CD4-positive, alpha-beta T cell (primary cell): ENCODE measurements around the gene CEP131. TPM values are rescaled to one million over a fixed set of nuclear protein-coding genes. Genes with fewer than 3 reads are reported as not detected.

Experiments
- ATAC-seq: fragments of 200-7000 bp; cut with Tn5 transposase; one replicate; pipeline ENCODE4 v1.10.0; 2022; ENCODE audit warnings: mild to moderate bottlenecking; ENCODE audit not compliant: poor library complexity
- CTCF ChIA-PET: fragments of 350-600 bp; sonication (Branson Sonifier 250); formaldehyde crosslinking; loops from one replicate; lab custom pipeline; 2021; ENCODE audit warnings: antibody characterized with exemption, inconsistent platforms; lab: Charles Lee
- POLR2A ChIA-PET: fragments of 350-600 bp; sonication (Branson Sonifier 250); formaldehyde crosslinking; loops from one replicate; lab custom pipeline; 2021; ENCODE audit warnings: antibody characterized with exemption, inconsistent platforms; lab: Charles Lee
- DNase-seq, 14 experiments: peaks; one replicate each; pipeline ENCODE4 v3.0.0-alpha.2; 2013 to 2020; ENCODE audit warnings: mixed read lengths in 2 of 14
- H3K27ac ChIP-seq, 2 donors: one replicate each; pipeline versions ENCODE4 v1.5.1 to v1.7.0; 2013; ENCODE audit warnings: low read length in 2 of 2, low read depth in 1 of 2, mild to moderate bottlenecking in 1 of 2
- H3K27me3 ChIP-seq, 2 experiments: 1 replicate in 1 of 2; 2 replicates in 1 of 2; pipeline versions ENCODE4 v1.6.1 to v1.7.0; 2013; ENCODE audit warnings: low read length in 2 of 2, control low read depth in 1 of 2, mild to moderate bottlenecking in 1 of 2, moderate library complexity in 1 of 2; ENCODE audit not compliant: insufficient read depth in 2 of 2, control insufficient read depth in 1 of 2
- H3K36me3 ChIP-seq: one replicate; pipeline ENCODE4 v1.6.1; 2013; ENCODE audit warnings: low read length, control low read depth; ENCODE audit not compliant: insufficient read depth
- H3K4me1 ChIP-seq: one replicate; pipeline ENCODE4 v1.6.1; 2013; ENCODE audit warnings: low read length, control low read depth; ENCODE audit not compliant: insufficient read depth
- H3K4me3 ChIP-seq: one replicate; pipeline ENCODE4 v1.5.1; 2013; ENCODE audit warnings: mild to moderate bottlenecking, low read length, moderate library complexity
- H3K9me3 ChIP-seq, 2 experiments: 1 replicate in 1 of 2; 2 replicates in 1 of 2; pipeline versions ENCODE4 v1.6.1 to v1.7.0; 2013; ENCODE audit warnings: low read length in 2 of 2, mild to moderate bottlenecking in 2 of 2, control low read depth in 1 of 2, moderate library complexity in 1 of 2; ENCODE audit not compliant: control insufficient read depth in 1 of 2, insufficient read depth in 1 of 2
- H3K27ac Mint-ChIP-seq: one replicate; pipeline ENCODE4 v1.8.0; 2020; ENCODE audit warnings: mixed read lengths
- H3K27me3 Mint-ChIP-seq: one replicate; pipeline ENCODE4 v1.8.0; 2021; ENCODE audit warnings: mixed read lengths
- H3K36me3 Mint-ChIP-seq: one replicate; pipeline ENCODE4 v1.8.0; 2021; ENCODE audit warnings: low read depth, mixed read lengths
- H3K4me1 Mint-ChIP-seq: one replicate; pipeline ENCODE4 v1.8.0; 2021; ENCODE audit warnings: low read depth, mixed read lengths
- H3K4me3 Mint-ChIP-seq: one replicate; pipeline ENCODE4 v1.8.0; 2020; ENCODE audit warnings: mild to moderate bottlenecking, mixed read lengths
- H3K9me3 Mint-ChIP-seq: one replicate; pipeline ENCODE4 v1.8.0; 2020; ENCODE audit warnings: mixed read lengths
- intact Hi-C, 2 experiments: fragments of 100-400 bp; cut with DNase I in 1 of 2; cut with micrococcal nuclease in 1 of 2; formaldehyde crosslinking; loops; one replicate each; pipeline versions ENCODE4 v1.15.1 to v1.9.0; 2023 to 2025; cut with DNase I, micrococcal nuclease
- total RNA-seq, 174 experiments: library from RNA in 2 of 174; stranded (reverse) in 2 of 174; gene quantifications; one replicate each; pipeline ENCODE4 v1.2.3 and lab custom pipeline; 2021 to 2026
- TF ChIP-seq, protein P1 (sequence below): fragments of 200-600 bp; IDR thresholded peaks from one replicate; pipeline ENCODE4 v1.8.0; 2022; ENCODE audit warnings: antibody characterized with exemption, mild to moderate bottlenecking

CEP131 gene
- total RNA-seq, 2 experiments from 2014 or later, result 11.2 to 12.3 TPM

- Histone ChIP-seq H3K4me1 (no peaks in the 10 kb centered on the region), H3K27me3 (peaks cover 0 to 3% of the 10 kb centered on the region in 2 experiments), H3K4me3 (no peak overlapping the region), H3K27ac (no peak overlapping the region), H3K9me3 (no peaks in the 10 kb centered on the region), H3K36me3 (no peaks in the 10 kb centered on the region)
- DNase-seq (no peak), ATAC-seq (no peak)
- Mint-ChIP-seq H3K4me3 (no peak overlapping the region), H3K9me3 (no peaks in the 10 kb centered on the region), H3K36me3 (no peaks in the 10 kb centered on the region), H3K4me1 (no peaks in the 10 kb centered on the region), H3K27me3 (no peaks in the 10 kb centered on the region), H3K27ac (no peak overlapping the region)
- intact Hi-C loops, result loop anchor here (2.0 to 5.0 kb wide), 2 partner anchors 99 to 458 kb away; no protein-coding TSS in a partner anchor
- TF ChIP-seq, protein P1, sequence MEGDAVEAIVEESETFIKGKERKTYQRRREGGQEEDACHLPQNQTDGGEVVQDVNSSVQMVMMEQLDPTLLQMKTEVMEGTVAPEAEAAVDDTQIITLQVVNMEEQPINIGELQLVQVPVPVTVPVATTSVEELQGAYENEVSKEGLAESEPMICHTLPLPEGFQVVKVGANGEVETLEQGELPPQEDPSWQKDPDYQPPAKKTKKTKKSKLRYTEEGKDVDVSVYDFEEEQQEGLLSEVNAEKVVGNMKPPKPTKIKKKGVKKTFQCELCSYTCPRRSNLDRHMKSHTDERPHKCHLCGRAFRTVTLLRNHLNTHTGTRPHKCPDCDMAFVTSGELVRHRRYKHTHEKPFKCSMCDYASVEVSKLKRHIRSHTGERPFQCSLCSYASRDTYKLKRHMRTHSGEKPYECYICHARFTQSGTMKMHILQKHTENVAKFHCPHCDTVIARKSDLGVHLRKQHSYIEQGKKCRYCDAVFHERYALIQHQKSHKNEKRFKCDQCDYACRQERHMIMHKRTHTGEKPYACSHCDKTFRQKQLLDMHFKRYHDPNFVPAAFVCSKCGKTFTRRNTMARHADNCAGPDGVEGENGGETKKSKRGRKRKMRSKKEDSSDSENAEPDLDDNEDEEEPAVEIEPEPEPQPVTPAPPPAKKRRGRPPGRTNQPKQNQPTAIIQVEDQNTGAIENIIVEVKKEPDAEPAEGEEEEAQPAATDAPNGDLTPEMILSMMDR, result no peak
- CTCF ChIA-PET, result no interaction called here
- POLR2A ChIA-PET, result no interaction called here
Measured at GRCh38 chr17:81143200-81143527, 79.6 kb downstream of the CEP131 start.

DNA sequence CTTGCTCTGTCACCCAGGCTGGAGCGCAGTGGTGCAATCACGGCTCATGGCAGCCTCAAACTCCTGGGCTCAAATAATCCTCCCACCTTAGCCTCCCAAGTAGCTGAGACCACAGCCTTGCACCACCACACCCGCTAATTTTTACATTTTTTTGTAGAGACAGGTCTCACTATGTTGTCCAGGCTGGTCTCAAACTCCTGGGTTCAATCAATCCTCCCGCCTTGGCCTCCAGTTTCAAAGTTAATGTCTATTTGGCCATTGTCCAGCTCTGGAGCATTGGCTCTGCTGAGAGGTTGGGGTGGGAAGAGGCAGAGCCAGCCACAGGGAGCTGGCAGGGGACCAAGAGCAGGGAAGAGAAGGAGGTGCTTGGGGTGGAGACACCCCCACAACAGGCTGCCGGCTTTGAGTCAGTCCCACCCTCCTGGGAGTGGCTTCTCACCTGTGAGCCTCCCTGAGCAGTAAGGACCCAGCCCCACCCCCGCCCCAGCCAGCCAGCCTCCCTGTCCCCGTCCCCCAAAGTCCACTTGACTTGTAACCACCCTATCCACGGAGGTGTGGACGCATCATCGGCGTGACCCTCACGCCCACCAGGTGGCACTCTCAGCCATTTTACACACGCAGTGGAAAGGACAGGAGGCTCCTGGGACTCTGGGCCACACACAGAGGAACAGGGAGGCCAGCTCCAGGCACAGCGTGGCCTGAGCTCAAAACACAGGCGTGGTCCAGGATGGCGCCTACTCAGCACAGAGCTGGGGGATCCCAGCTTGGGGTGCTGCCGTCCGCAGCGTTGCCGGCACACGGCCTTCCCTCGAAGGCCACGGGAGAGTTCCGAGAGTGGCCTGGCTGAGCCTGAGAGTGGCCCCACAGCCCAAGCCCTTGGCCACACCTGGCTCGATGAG is 80.2 kb downstream of the CEP131 start:
- H3K4me3 ChIP-seq, result no peak overlapping the region
- POLR2A ChIA-PET, result no interaction called here
- intact Hi-C loops, result loop anchor here (1.0 to 5.0 kb wide), 4 partner anchors 99 to 458 kb away; no protein-coding TSS in a partner anchor
- TF ChIP-seq, protein P1, result peak; percentile 53
- H3K4me3 Mint-ChIP-seq, result no peak overlapping the region
- no peaks in the 10 kb centered on the region for H3K9me3 ChIP-seq
- CTCF ChIA-PET, result no interaction called here
- no peak overlapping the region for H3K27ac ChIP-seq
- H3K36me3 ChIP-seq, result no peaks in the 10 kb centered on the region
- peak; percentile 35 to 78 (median 56) for DNase-seq
- H3K4me1 Mint-ChIP-seq, result no peaks in the 10 kb centered on the region
- peak; percentile 73 for ATAC-seq
- H3K9me3 Mint-ChIP-seq, result no peaks in the 10 kb centered on the region
- H3K27me3 Mint-ChIP-seq, result no peaks in the 10 kb centered on the region
- H3K4me1 ChIP-seq, result no peaks in the 10 kb centered on the region
- no peaks in the 10 kb centered on the region for H3K36me3 Mint-ChIP-seq
- H3K27me3 ChIP-seq, result peaks cover 0 to 3% of the 10 kb centered on the region in 2 experiments
- H3K27ac Mint-ChIP-seq, result no peak overlapping the region

DNA sequence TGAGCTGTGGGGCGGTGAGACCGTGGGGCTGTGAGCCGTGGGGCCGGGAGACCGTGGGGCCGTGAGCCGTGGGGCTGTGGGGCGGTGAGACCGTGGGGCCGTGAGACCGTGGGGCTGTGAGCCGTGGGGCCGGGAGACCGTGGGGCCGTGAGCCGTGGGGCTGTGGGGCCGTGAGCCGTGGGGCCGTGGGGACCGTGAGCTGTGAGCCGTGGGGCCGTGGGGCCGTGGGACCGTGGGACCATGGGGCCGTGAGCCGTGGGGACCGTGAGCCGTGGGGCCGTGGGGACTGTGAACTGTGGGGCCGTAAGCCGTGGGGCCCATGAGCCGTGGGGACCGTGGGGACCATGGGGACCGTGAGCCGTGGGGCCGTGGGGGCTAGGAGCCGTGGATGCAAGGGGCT is 82.1 kb downstream of the CEP131 start:
- H3K27ac ChIP-seq, result no peak overlapping the region
- peaks cover 0 to 3% of the 10 kb centered on the region in 2 experiments for H3K27me3 ChIP-seq
- H3K9me3 Mint-ChIP-seq, result no peaks in the 10 kb centered on the region
- TF ChIP-seq, protein P1, result no peak
- H3K36me3 ChIP-seq, result no peaks in the 10 kb centered on the region
- H3K4me3 ChIP-seq, result no peak overlapping the region
- no peaks in the 10 kb centered on the region for H3K4me1 ChIP-seq
- ChIA-PET CTCF (no interaction called here), POLR2A (no interaction called here)
- no peak overlapping the region for H3K27ac Mint-ChIP-seq
- H3K4me1 Mint-ChIP-seq, result no peaks in the 10 kb centered on the region
- intact Hi-C loops, result loop anchor here in 1 of 2 experiments (5.0 kb wide), 1 partner anchor 102 kb away; no protein-coding TSS in a partner anchor
- H3K36me3 Mint-ChIP-seq, result no peaks in the 10 kb centered on the region
- no peak for DNase-seq
- no peak for ATAC-seq
- H3K4me3 Mint-ChIP-seq, result no peak overlapping the region
- no peaks in the 10 kb centered on the region for H3K27me3 Mint-ChIP-seq
- H3K9me3 ChIP-seq, result no peaks in the 10 kb centered on the region
